ENCODE results near the gene LRBA. TPM values are rescaled to one million over a fixed set of nuclear protein-coding genes. Genes with fewer than 3 reads are reported as not detected.
"Not testable (repeated sequence)": the region's sequence is repeated elsewhere in the genome, so short reads cannot be mapped to it uniquely, and the experiment has no call there.

The LRBA gene, protein sequence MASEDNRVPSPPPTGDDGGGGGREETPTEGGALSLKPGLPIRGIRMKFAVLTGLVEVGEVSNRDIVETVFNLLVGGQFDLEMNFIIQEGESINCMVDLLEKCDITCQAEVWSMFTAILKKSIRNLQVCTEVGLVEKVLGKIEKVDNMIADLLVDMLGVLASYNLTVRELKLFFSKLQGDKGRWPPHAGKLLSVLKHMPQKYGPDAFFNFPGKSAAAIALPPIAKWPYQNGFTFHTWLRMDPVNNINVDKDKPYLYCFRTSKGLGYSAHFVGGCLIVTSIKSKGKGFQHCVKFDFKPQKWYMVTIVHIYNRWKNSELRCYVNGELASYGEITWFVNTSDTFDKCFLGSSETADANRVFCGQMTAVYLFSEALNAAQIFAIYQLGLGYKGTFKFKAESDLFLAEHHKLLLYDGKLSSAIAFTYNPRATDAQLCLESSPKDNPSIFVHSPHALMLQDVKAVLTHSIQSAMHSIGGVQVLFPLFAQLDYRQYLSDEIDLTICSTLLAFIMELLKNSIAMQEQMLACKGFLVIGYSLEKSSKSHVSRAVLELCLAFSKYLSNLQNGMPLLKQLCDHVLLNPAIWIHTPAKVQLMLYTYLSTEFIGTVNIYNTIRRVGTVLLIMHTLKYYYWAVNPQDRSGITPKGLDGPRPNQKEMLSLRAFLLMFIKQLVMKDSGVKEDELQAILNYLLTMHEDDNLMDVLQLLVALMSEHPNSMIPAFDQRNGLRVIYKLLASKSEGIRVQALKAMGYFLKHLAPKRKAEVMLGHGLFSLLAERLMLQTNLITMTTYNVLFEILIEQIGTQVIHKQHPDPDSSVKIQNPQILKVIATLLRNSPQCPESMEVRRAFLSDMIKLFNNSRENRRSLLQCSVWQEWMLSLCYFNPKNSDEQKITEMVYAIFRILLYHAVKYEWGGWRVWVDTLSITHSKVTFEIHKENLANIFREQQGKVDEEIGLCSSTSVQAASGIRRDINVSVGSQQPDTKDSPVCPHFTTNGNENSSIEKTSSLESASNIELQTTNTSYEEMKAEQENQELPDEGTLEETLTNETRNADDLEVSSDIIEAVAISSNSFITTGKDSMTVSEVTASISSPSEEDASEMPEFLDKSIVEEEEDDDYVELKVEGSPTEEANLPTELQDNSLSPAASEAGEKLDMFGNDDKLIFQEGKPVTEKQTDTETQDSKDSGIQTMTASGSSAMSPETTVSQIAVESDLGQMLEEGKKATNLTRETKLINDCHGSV (N-terminal part only)
- 52.4 and 85.2 TPM in 2 replicates for total RNA-seq

DNA sequence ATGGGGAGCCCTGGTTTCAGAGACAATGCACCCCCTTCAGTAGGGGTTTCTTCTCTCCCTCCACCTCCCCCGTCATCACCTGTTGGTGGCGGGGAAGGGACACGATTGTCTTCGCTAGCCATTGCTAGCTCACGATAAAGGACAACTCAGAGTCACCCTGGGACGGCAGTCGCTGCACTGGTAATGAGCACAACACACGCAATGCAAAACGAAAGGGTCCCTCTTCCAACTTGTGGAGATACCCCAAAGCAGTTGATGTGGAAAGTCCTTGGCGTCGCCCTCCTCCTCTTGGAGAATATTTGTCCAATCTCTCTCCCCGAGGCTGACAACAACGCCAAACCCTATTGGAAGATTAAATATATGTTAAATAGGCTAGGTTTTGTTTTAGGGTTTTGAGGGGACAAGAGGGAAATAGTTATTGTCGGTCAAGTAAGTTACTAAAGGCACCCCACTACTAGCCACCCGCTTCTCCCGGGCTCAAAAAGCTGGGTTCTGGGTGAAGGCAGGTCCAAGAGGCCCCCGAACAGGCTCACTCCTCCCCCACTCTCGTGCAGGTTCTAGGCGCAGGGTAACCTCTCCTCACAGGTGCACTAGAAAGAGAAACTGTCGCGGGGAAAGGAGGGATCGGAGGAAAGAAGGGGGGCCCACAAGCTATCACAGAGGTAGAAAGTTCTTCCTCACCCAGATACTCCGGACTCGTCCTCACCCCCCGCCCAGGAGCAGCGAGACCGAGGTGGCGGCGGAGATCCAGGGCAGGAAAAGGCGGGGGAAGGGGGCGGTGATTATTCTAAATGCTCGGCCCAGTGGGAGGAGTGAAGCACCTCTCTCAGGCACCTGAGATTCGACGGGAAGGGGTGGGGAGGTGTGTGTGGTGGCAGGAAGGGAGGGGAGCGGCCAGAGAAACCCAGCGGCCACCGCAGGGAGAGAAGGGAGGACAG, at the start of gene LRBA:
LRBA (minus strand) TSS at position 764 of the 938 bp plus-strand sequence; CDS start at position 122, 642 bp downstream.
- peak; percentile 71 for DNase-seq

GRCh38 chr4:151063143-151063542, 48.1 kb upstream of the LRBA start:
- DNase-seq = not testable (repeated sequence)

GRCh38 chr4:151055539-151055938, 40.5 kb upstream of the LRBA start:
- DNase-seq = no peak

DNA sequence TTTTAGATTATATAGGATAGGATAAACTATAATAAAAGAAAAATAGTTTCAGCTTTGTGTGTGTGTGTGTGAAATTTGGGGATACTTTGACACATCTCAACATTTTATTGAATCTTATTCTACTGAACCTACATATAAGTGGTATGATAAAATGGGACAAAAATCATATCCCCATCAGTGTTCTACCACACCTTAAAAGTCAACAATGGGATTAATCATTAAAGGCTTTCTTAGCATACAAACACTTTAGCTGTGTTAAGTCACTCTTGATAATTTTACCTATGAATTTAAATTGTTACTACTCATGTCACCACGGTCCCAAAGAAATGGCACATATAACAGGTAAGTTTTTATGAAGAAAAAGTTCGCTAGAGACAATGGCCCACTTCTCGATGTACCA, 37.7 kb upstream of the LRBA start:
- no peak for DNase-seq

GRCh38 chr4:151049430-151049884, 34.4 kb upstream of the LRBA start:
- no peak for DNase-seq

- DNase-seq = no peak
Measured at GRCh38 chr4:151048913-151049312, 33.8 kb upstream of the LRBA start.

DNA sequence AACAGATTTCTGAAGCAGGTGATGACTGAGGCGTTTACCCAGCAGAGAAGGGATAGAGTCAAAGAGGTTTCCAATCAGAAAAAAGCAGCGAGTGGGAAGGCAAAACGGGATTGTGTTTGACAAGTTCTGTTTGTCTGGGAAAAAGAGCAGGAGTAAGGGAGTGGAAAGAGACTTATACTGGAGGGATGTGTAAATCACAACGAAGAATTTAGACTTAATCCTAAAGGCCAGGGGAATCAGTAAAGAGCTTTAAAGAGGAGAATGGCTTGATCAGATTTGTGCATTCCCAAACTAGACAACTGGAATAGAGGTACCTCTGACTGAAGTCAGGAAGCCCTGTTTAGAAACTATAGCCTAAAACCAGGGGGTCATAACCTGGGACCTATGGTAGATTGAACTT, 31.5 kb upstream of the LRBA start:
- DNase-seq = no peak

DNA sequence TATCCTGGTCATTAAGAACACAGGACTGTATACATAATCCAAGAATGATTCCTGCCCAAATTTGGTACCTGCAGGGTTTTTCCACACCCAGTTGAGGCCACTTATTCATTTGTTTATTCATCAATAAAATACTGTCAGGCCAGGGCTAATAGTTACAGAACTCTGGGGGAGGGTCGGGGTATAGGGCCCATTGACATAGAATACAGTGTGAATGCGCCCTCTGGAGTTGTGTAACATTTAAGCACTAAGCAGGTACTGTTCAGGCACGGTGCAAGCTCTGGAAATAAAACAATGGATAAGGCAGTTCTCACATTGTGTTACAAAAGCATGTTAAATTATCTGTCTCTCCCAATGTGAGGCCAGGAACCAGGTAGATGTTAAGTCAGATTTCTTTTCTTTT, 30.8 kb upstream of the LRBA start:
- peak; percentile 39 for DNase-seq

- DNase-seq = no peak
Measured at GRCh38 chr4:151043803-151044515, 28.9 kb upstream of the LRBA start.

DNA sequence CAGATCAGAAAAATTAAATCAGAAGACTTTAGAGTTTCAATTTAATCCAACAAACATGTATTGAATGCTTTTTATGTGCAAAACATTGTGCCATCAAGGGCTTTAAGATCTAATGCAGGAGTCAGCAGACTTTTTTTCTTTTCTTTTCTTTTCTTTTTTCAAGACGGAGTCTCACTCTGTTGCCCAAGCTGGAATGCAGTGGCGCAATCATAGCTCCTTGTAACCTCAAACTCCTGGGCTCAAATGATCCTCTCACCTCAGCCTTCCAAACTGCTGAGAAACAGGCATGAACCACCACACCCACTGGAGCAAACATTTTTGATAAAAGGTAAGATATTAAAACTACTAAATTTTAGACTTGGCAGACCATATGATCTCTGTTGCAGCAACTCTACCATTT, 24.6 kb upstream of the LRBA start:
- DNase-seq = no peak

- DNase-seq = no peak
Measured at GRCh38 chr4:151038452-151039157, 23.5 kb upstream of the LRBA start.

DNA sequence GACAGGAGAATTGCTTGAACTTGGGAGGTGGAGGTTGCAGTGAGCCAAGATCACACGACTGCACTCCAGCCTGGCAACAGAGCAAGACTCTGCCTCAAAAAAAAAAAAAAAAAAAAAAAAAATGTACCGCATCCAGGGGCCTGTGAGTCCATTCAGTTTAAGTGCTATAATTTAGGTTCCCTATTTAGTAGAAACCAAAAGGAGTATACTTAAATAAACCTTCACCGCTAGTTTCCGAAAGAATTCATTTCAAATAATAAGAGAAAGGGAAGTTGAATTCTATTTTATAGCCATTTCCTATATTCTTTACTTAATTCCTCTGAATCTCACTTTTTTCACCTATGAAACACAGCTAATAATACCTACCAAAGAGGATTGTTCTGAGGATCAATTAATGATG, 20.8 kb upstream of the LRBA start:
- DNase-seq = no peak

DNA sequence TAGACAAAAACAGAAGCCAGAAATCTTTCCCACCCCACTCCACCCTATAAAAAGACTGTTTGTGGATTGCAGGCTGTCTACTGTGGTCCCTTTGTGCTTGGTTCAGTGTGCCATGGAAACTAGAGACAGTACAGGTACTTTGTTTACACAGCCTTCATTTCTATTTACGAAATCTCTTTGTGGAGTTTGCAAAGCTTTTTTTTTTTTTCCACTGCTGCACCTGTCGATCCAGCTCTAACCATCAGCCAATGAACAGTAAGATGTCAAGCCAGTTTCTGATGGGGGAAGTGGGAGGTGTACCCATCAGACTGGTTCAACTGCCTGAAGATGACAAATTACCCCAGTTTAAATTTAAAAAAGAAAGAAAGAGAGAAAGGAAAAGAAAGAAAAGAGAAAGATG, 20.2 kb upstream of the LRBA start:
- no peak for DNase-seq

GRCh38 chr4:151034829-151035228, 19.7 kb upstream of the LRBA start:
- DNase-seq = no peak

- DNase-seq = peak; percentile 93
Measured at GRCh38 chr4:151031831-151032605, 16.9 kb upstream of the LRBA start.

DNA sequence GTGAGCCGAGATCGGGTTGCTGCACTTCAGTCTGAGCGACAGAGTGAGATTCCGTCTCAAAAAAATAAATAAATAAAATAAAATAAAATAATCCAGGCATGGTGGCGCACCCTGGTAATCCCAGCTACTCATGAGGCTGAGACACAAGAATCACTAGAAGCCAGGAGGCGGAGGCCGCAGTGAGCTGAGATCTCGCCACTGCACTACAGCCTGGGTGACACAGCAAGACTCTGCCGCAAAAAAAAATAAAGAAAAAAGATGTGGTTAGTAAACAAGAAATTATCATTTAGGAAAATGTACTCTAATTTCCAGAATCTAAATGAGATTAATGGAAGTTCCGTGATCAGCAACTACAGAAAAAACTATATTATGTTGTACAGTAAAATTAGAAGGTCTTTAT, 14.5 kb upstream of the LRBA start:
- no peak for DNase-seq

GRCh38 chr4:151029006-151029405, 13.9 kb upstream of the LRBA start:
- DNase-seq = not testable (repeated sequence)

- DNase-seq = no peak
Measured at GRCh38 chr4:151025759-151026158, 10.7 kb upstream of the LRBA start.

- no peak for DNase-seq
Measured at GRCh38 chr4:151022586-151022985, 7.5 kb upstream of the LRBA start.

All from dermis blood vessel endothelial cell (primary cell).